Kidney (tissue), 14 donors: ENCODE measurements around the gene ACOT8. TPM values are rescaled to one million over a fixed set of nuclear protein-coding genes. Genes with fewer than 3 reads are reported as not detected.

ENCODE experiments used
- DNase-seq, 5 donors: peaks; one replicate each; pipeline ENCODE4 v3.0.0-alpha.2; 2013 to 2020
- FAIRE-seq: peaks from 2 replicates; lab custom pipeline; 2012; peaks lifted over from hg19 to GRCh38; lab: Jason Lieb, UNC
- H3K27ac ChIP-seq, 2 donors: one replicate each; pipeline ENCODE4 v1.7.0; 2013; ENCODE audit warnings: low read depth in 2 of 2, low read length in 2 of 2, inconsistent platforms in 1 of 2
- H3K27me3 ChIP-seq: one replicate; pipeline ENCODE4 v1.7.1; 2013; ENCODE audit warnings: low read length, inconsistent platforms; ENCODE audit not compliant: control insufficient read depth, insufficient read depth
- H3K36me3 ChIP-seq, 3 donors: one replicate each; pipeline versions ENCODE4 v1.7.0 to v1.7.1; 2013; ENCODE audit warnings: low read length in 3 of 3, control low read depth in 1 of 3, inconsistent platforms in 1 of 3; ENCODE audit not compliant: insufficient read depth in 3 of 3, control insufficient read depth in 2 of 3
- H3K4me1 ChIP-seq, 3 donors: one replicate each; pipeline versions ENCODE4 v1.7.0 to v1.7.1; 2013; ENCODE audit warnings: low read length in 3 of 3, inconsistent platforms in 1 of 3, low read depth in 1 of 3; ENCODE audit not compliant: control insufficient read depth in 2 of 3, insufficient read depth in 2 of 3
- H3K4me3 ChIP-seq, 3 donors: one replicate each; pipeline versions ENCODE4 v1.7.0 to v1.8.1; 2013; ENCODE audit warnings: low read length in 3 of 3, control low read depth in 1 of 3, inconsistent platforms in 1 of 3
- H3K9ac ChIP-seq, 3 donors: one replicate each; pipeline versions ENCODE4 v1.7.0 to v1.7.1; 2013; ENCODE audit warnings: low read length in 3 of 3, control low read depth in 1 of 3, inconsistent platforms in 1 of 3
- H3K9me3 ChIP-seq, 3 donors: one replicate each; pipeline versions ENCODE4 v1.7.0 to v1.7.1; 2013; ENCODE audit warnings: low read length in 3 of 3, control low read depth in 1 of 3, inconsistent platforms in 1 of 3; ENCODE audit not compliant: control insufficient read depth in 2 of 3, insufficient read depth in 1 of 3
- intact Hi-C: fragments of 100-400 bp; cut with DNase I; formaldehyde crosslinking; loops from one replicate; pipeline ENCODE4 v1.11.1; 2022
- polyA plus RNA-seq: library from polyadenylated mRNA; stranded (reverse); fragments of 350-450 nt; fragmentation: Illumina TruSeq; extraction: RNeasy Lipid Tissue Mini Kit (QIAGEN cat#74804); gene quantifications from one replicate; pipeline ENCODE4 v1.2.3, GENCODE V29; 2014; ENCODE audit warnings: low read depth, low replicate concordance; ENCODE audit not compliant: insufficient read depth
- total RNA-seq: library from RNA; stranded (reverse); fragmentation: NEBNext Ultra II Directional; extraction: Animal tissue kit (Norgen Biotek cat#: 25700); gene quantifications from one replicate; pipeline ENCODE4 v1.2.1, GENCODE V29; 2021
- TF ChIP-seq, protein P1 (sequence below): IDR thresholded peaks from 3 replicates; pipeline ENCODE4 v1.5.1; 2012; ENCODE audit warnings: mild to moderate bottlenecking, moderate library complexity, borderline replicate concordance; ENCODE audit not compliant: insufficient read depth; ENCODE audit errors: extremely low read depth
- donor health status: control.
- donor health status: control.
- donor health status: control.
- donor health status: control.
- donor health status: control.
- donor health status: DM: yes; HTN: yes; CAD: no.
- donor health status: Normal renal cell carcinoma (clear cell type).

ACOT8 gene
- total and polyA plus RNA-seq, 2 donors from 2014 or later = 22.1 to 71.0 TPM

DNA sequence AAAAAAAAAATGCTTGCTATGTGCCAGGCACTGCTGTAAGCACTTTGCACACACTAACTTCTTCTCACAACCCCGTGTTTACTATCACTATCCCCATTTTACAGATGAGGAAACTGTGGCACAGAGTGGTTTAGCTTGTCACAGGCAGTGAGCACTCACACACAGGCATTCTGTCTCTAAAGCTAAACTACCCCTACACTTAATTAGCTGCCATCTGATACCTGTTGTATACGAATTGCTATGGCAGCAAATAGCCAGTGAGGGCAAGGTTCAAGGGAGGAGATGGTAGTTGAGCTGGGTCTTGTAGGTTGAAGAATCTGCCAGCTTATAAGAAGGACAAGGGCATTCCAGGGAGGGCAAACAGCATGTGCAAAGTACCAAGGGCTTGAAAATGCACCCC lies 35.2 kb downstream of the ACOT8 start:
- H3K27me3 ChIP-seq = peaks cover 8% of the 10 kb centered on the region
- no peak for FAIRE-seq
- no peak overlapping the region for H3K27ac ChIP-seq
- intact Hi-C loops = loop anchor here (10.0 kb wide), 1 partner anchor 143 kb away; no protein-coding TSS in a partner anchor
- peaks cover 0 to 11% (median 0%) of the 10 kb centered on the region in 3 donors for H3K4me1 ChIP-seq
- no peaks in the 10 kb centered on the region for H3K9me3 ChIP-seq
- TF ChIP-seq, protein P1, sequence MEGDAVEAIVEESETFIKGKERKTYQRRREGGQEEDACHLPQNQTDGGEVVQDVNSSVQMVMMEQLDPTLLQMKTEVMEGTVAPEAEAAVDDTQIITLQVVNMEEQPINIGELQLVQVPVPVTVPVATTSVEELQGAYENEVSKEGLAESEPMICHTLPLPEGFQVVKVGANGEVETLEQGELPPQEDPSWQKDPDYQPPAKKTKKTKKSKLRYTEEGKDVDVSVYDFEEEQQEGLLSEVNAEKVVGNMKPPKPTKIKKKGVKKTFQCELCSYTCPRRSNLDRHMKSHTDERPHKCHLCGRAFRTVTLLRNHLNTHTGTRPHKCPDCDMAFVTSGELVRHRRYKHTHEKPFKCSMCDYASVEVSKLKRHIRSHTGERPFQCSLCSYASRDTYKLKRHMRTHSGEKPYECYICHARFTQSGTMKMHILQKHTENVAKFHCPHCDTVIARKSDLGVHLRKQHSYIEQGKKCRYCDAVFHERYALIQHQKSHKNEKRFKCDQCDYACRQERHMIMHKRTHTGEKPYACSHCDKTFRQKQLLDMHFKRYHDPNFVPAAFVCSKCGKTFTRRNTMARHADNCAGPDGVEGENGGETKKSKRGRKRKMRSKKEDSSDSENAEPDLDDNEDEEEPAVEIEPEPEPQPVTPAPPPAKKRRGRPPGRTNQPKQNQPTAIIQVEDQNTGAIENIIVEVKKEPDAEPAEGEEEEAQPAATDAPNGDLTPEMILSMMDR = no peak
- H3K9ac ChIP-seq = no peak overlapping the region
- H3K4me3 ChIP-seq = no peak overlapping the region
- no peaks in the 10 kb centered on the region for H3K36me3 ChIP-seq
- DNase-seq = peak in 4 of 5 donors; percentile 36 to 64 (median 44)

DNA sequence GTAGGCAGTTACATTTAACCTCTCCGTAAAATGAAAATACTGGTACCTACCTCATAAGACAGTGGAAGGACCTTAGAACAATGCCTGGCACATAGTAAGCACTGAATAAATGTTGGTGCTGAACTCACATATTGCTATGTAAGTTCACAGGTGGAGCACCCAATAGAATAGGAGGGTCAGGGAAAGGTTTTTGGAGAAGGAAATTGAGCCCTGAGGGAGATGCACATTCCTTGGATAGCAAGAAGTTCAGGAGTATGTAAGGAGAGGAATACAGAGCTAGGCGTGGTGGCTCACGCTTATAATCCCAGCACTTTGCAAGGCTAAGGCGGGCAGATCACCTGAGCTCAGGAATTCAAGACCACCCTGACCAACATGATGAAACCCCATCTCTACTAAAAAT lies 37.7 kb downstream of the ACOT8 start:
- intact Hi-C loops = no loop called here
- no peak overlapping the region for H3K27ac ChIP-seq
- FAIRE-seq = no peak
- no peak for DNase-seq
- H3K4me1 ChIP-seq = peaks cover 0 to 11% (median 0%) of the 10 kb centered on the region in 3 donors
- no peak overlapping the region for H3K4me3 ChIP-seq
- H3K9me3 ChIP-seq = no peaks in the 10 kb centered on the region
- peaks cover 8% of the 10 kb centered on the region for H3K27me3 ChIP-seq
- no peak overlapping the region for H3K9ac ChIP-seq
- TF ChIP-seq, protein P1 = no peak
- H3K36me3 ChIP-seq = no peaks in the 10 kb centered on the region

DNA sequence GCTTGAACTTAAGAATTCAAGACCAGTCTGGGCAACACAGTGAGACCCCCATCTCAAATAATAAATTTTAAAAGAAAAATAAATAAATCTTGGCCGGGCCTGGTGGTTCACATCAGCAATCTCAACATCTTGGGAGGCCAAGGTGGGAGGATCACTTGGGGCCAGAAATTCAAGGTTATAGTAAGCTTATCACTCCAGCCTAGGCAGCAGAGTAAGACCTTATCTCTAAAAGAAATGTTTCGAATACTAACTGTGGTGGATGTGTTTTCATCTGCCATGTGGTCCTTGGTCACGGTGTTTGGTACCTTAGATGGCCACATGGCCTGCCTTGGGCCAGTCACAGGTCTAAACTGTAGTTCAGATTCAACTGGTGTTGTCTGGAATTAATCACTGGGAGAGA lies 39.0 kb downstream of the ACOT8 start:
- no peak for DNase-seq

More for the DNA sequence above, 39.0 kb downstream of the ACOT8 start:
- Histone ChIP-seq H3K27ac (no peak overlapping the region), H3K4me1 (peaks cover 0 to 4% (median 0%) of the 10 kb centered on the region in 3 donors), H3K4me3 (no peak overlapping the region), H3K9me3 (no peaks in the 10 kb centered on the region), H3K9ac (no peak overlapping the region), H3K36me3 (no peaks in the 10 kb centered on the region), H3K27me3 (peaks cover 1% of the 10 kb centered on the region)
- intact Hi-C loops = no loop called here
- TF ChIP-seq, protein P1 = no peak
- no peak for FAIRE-seq
